Activated CD4-positive, alpha-beta T cell treated with anti-CD3 and anti-CD28 coated beads for 36 hours (primary cell): ENCODE measurements around the gene ATXN3. TPM values are rescaled to one million over a fixed set of nuclear protein-coding genes. Genes with fewer than 3 reads are reported as not detected.

Experiments
- ATAC-seq: fragments of 200-7000 bp; cut with Tn5 transposase; one replicate; pipeline ENCODE4 v1.10.0; 2021; ENCODE audit warnings: mild to moderate bottlenecking, moderate library complexity
- CTCF ChIA-PET: fragments of 350-600 bp; sonication (Branson Sonifier 250); formaldehyde crosslinking; loops from one replicate; lab custom pipeline; 2021; ENCODE audit warnings: antibody characterized with exemption; lab: Charles Lee
- POLR2A ChIA-PET: fragments of 350-600 bp; sonication (Branson Sonifier 250); formaldehyde crosslinking; loops from one replicate; lab custom pipeline; 2021; ENCODE audit warnings: antibody characterized with exemption, inconsistent platforms; lab: Charles Lee
- DNase-seq: peaks from one replicate; pipeline ENCODE4 v3.0.0-alpha.2; 2020
- H3K27ac Mint-ChIP-seq: one replicate; pipeline ENCODE4 v1.8.0; 2021; ENCODE audit warnings: mixed read lengths
- H3K27me3 Mint-ChIP-seq: one replicate; pipeline ENCODE4 v1.8.0; 2021; ENCODE audit warnings: mixed read lengths
- H3K36me3 Mint-ChIP-seq: one replicate; pipeline ENCODE4 v1.8.0; 2021; ENCODE audit warnings: low read depth, mixed read lengths
- H3K4me1 Mint-ChIP-seq: one replicate; pipeline ENCODE4 v1.8.0; 2021; ENCODE audit warnings: mixed read lengths
- H3K4me3 Mint-ChIP-seq: one replicate; pipeline ENCODE4 v1.8.0; 2021; ENCODE audit warnings: mild to moderate bottlenecking, moderate library complexity, mixed read lengths
- H3K9me3 Mint-ChIP-seq: one replicate; pipeline ENCODE4 v1.8.0; 2021; ENCODE audit warnings: low read depth, mixed read lengths
- intact Hi-C, 2 experiments: fragments of 100-400 bp; cut with DNase I in 1 of 2; cut with micrococcal nuclease in 1 of 2; formaldehyde crosslinking; loops; one replicate each; pipeline versions ENCODE4 v1.14.2 to v1.15.1; 2022 to 2024; cut with DNase I, micrococcal nuclease
- total RNA-seq, 2 experiments: library from RNA; stranded (reverse); gene quantifications; one replicate each; pipeline ENCODE4 v1.2.3, GENCODE V29; 2021

The ATXN3 gene
- total RNA-seq, result 10 to 100 TPM; 32.7 to 36.0 TPM

GRCh38 chr14:92106143-92106926, at the start of gene ATXN3:
Gene ATXN3 (minus strand): TSS chr14:92106582. CDS start chr14:92106552, 30 bp downstream.
- ChIA-PET POLR2A (interaction anchor here (0.6 to 5.6 kb wide), 6 partner anchors 11 to 741 kb away, joined by 3 to 59 read pairs (median 6); partner anchors contain the start of genes CPSF2, NDUFB1 and TRIP11), CTCF (interaction anchor here (0.6 to 5.5 kb wide), 12 partner anchors 9 to 518 kb away, joined by 3 to 125 read pairs (median 3); partner anchors contain the start of genes CPSF2, NDUFB1 and TRIP11)
- peaks cover 2% of the 10 kb centered on the region for H3K36me3 Mint-ChIP-seq
- ATAC-seq (peak; percentile 97), DNase-seq (peak; percentile 98)
- peaks cover 42% of the 10 kb centered on the region for H3K4me1 Mint-ChIP-seq
- intact Hi-C loops, result loop anchor here (1.0 to 5.0 kb wide), 8 partner anchors 15 to 1349 kb away; partner anchors contain the start of genes CPSF2 (in 2 of the 2), NDUFB1 (in 2 of the 2), TRIP11 (in 2 of the 2) and GOLGA5 (in 1 of the 2)
- H3K27ac Mint-ChIP-seq, result peak within 1 kb of the TSS; percentile 92
- no peaks in the 10 kb centered on the region for H3K27me3 Mint-ChIP-seq
- no peaks in the 10 kb centered on the region for H3K9me3 Mint-ChIP-seq
- H3K4me3 Mint-ChIP-seq, result peak within 1 kb of the TSS; percentile 90

GRCh38 chr14:92154283-92154942, 48.0 kb upstream of the ATXN3 start:
- Mint-ChIP-seq H3K27ac (no peak overlapping the region), H3K9me3 (no peaks in the 10 kb centered on the region), H3K36me3 (peaks cover 43% of the 10 kb centered on the region), H3K4me3 (no peak overlapping the region), H3K27me3 (no peaks in the 10 kb centered on the region), H3K4me1 (peaks cover 7% of the 10 kb centered on the region)
- DNase-seq (no peak), ATAC-seq (no peak)
- intact Hi-C loops, result no loop called here
- CTCF ChIA-PET, result no interaction called here
- POLR2A ChIA-PET, result no interaction called here

DNA sequence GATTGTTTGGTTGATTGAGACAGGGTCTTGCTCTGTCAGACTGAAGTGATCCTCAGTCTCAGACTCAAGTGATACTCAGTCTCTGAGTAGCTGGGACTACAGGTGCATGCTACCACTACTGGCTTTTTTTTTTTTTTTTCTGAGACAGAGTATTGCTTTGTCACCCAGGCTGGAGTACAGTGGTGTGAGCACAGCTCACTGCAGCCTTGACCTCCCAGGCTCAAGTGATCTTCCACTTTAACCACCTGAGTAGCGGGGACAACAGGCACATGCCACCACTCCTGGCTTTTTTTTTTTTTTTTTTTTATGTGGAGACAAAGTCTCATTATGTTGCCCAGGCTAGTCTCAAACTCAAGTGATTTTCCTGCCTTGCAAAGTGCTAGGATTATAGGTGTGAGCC, 47.2 kb upstream of the ATXN3 start:
- no peak overlapping the region for H3K27ac Mint-ChIP-seq
- H3K4me3 Mint-ChIP-seq, result no peak overlapping the region
- H3K36me3 Mint-ChIP-seq, result peaks cover 45% of the 10 kb centered on the region
- intact Hi-C loops, result no loop called here
- POLR2A ChIA-PET, result no interaction called here
- CTCF ChIA-PET, result no interaction called here
- peaks cover 7% of the 10 kb centered on the region for H3K4me1 Mint-ChIP-seq
- H3K27me3 Mint-ChIP-seq, result no peaks in the 10 kb centered on the region
- H3K9me3 Mint-ChIP-seq, result no peaks in the 10 kb centered on the region
- ATAC-seq (no peak), DNase-seq (no peak)

DNA sequence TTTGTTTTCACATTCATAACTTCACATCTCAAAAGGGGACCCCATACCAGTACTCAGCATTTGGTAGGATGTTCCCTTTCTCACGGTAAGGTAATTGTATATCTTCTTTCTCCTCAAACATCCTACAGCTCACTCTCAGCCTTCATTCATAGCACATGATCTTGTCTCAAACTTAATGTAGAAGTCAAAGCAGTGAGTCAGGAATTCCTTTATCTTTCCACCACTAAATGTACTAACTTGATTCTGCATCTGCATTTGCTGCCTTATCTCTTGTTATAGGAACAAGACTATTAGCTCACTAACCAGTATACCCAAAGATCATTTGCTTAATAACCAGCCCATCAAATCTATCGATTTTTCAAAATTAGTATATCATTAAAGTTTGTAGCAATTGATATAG, 38.3 kb upstream of the ATXN3 start:
- ChIA-PET POLR2A (no interaction called here), CTCF (no interaction called here)
- ATAC-seq (no peak), DNase-seq (no peak)
- Mint-ChIP-seq H3K9me3 (no peaks in the 10 kb centered on the region), H3K4me3 (no peak overlapping the region), H3K4me1 (peaks cover 13% of the 10 kb centered on the region), H3K27me3 (no peaks in the 10 kb centered on the region), H3K36me3 (peaks cover 53% of the 10 kb centered on the region), H3K27ac (no peak overlapping the region)
- intact Hi-C loops, result no loop called here

DNA sequence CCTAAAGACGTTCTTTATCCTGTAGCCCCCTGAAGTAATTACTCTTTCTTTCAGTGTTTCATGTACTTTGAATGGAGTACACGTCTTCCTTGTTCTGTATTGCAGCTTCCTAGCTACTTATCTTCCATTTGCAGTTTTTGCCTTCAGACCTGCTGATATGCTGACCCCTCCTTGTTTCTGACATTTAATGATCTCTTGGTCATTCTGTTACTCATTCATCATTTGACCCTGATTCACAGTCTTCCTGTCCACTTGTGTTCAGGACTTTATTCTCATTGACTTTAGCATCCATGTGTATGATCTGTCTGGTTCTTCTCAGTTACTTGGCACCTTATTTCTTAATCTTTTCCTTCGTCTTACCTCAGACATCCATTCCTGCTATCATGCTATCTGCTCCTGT, 37.6 kb upstream of the ATXN3 start:
- DNase-seq (no peak), ATAC-seq (no peak)
- ChIA-PET CTCF (interaction anchor here (1.4 kb wide), 1 partner anchor 18 kb away, joined by 3 read pairs; no protein-coding TSS in a partner anchor), POLR2A (no interaction called here)
- Mint-ChIP-seq H3K36me3 (peaks cover 49% of the 10 kb centered on the region), H3K27ac (no peak overlapping the region), H3K27me3 (no peaks in the 10 kb centered on the region), H3K4me1 (peaks cover 13% of the 10 kb centered on the region), H3K9me3 (no peaks in the 10 kb centered on the region), H3K4me3 (no peak overlapping the region)
- intact Hi-C loops, result no loop called here

GRCh38 chr14:92143309-92143708, 36.9 kb upstream of the ATXN3 start:
- no peak for DNase-seq
- ChIA-PET POLR2A (no interaction called here), CTCF (interaction anchor here (1.4 kb wide), 1 partner anchor 17 kb away, joined by 3 read pairs; no protein-coding TSS in a partner anchor)
- H3K36me3 Mint-ChIP-seq, result peaks cover 48% of the 10 kb centered on the region
- no peaks in the 10 kb centered on the region for H3K27me3 Mint-ChIP-seq
- peaks cover 13% of the 10 kb centered on the region for H3K4me1 Mint-ChIP-seq
- no peak overlapping the region for H3K27ac Mint-ChIP-seq
- H3K9me3 Mint-ChIP-seq, result no peaks in the 10 kb centered on the region
- no peak overlapping the region for H3K4me3 Mint-ChIP-seq
- intact Hi-C loops, result no loop called here
- no peak for ATAC-seq

DNA sequence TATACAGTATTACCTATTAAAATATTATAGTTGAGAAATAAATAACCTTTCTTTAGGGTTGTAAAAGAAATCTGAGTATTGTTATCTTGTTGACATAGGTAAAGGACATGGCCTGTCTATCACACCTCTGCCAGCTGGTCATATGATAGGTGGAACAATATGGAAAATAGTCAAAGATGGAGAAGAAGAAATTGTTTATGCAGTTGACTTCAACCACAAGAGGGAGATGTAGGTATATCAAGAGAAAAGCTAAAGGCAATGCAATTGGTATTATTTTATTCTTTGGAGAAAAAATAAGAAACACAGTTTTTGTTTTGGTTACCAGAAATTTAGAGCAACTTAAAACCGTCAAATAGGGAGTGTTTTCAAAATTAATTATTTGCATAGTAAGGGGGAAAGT, 28.9 kb upstream of the ATXN3 start:
- ChIA-PET CTCF (interaction anchor here (1.0 to 3.2 kb wide), 4 partner anchors 9 to 217 kb away, joined by 3 to 12 read pairs (median 4); partner anchors contain the start of genes CPSF2 and NDUFB1), POLR2A (no interaction called here)
- Mint-ChIP-seq H3K36me3 (peaks cover 27% of the 10 kb centered on the region), H3K4me3 (no peak overlapping the region), H3K9me3 (no peaks in the 10 kb centered on the region), H3K4me1 (no peaks in the 10 kb centered on the region), H3K27me3 (no peaks in the 10 kb centered on the region), H3K27ac (no peak overlapping the region)
- intact Hi-C loops, result loop anchor here in 1 of 2 experiments (1.0 kb wide), 1 partner anchor 217 kb away; no protein-coding TSS in a partner anchor
- DNase-seq (no peak), ATAC-seq (no peak)

DNA sequence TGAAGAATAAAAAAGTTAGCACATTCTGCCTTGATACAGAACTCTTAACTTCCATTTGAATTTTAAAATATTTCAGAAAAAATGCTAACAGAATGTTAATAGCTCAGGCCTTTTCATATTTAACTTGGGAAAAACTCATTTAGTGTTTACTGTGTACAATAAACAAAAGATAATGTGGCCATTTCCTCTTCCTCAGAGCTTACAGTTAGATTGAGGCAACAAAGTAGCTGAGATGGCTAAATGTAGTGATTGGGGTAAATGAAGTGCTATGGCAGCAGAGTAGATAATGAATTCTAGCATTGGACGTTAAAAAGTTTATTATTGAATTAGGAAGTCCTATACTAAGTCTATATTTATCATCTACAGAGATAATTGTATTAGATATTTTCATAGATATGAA, 28.1 kb upstream of the ATXN3 start:
- Mint-ChIP-seq H3K27ac (no peak overlapping the region), H3K4me1 (peaks cover 3% of the 10 kb centered on the region), H3K9me3 (no peaks in the 10 kb centered on the region), H3K36me3 (peaks cover 29% of the 10 kb centered on the region), H3K27me3 (no peaks in the 10 kb centered on the region), H3K4me3 (no peak overlapping the region)
- ChIA-PET POLR2A (interaction anchor here (0.9 kb wide), 1 partner anchor 18 kb away, joined by 3 read pairs; no protein-coding TSS in a partner anchor), CTCF (interaction anchor here (3.2 kb wide), 1 partner anchor 12 kb away, joined by 12 read pairs; the partner anchor contains the start of genes CPSF2 and NDUFB1)
- DNase-seq (no peak), ATAC-seq (no peak)
- intact Hi-C loops, result no loop called here

DNA sequence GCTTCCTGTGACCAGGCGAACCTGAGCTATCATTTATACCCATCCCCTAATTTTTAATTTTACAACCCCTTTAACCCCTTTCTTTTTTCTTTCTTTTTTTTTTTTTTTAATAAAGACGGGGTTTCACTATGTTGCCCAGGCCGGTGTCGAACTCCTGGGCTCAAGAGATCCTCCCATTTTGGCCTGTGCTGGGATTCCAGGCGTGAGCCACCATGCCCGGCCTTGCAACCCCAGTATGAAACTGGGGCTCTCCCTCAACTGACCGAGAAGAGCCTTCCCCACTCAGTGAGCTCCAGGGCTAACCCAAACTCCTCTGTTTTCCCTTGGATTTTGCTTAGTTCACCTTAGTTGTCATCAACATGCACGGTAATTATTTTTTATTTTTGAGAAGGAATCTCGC, 16.4 kb upstream of the ATXN3 start:
- ATAC-seq, result no peak
- peaks cover 40% of the 10 kb centered on the region for H3K36me3 Mint-ChIP-seq
- no peak for DNase-seq
- no peaks in the 10 kb centered on the region for H3K27me3 Mint-ChIP-seq
- peaks cover 43% of the 10 kb centered on the region for H3K4me1 Mint-ChIP-seq
- H3K27ac Mint-ChIP-seq, result peak overlapping the region; percentile 100
- intact Hi-C loops, result loop anchor here in 1 of 2 experiments (5.0 kb wide), 3 partner anchors 285 to 555 kb away; no protein-coding TSS in a partner anchor
- ChIA-PET CTCF (interaction anchor here (0.6 to 13.1 kb wide), 6 partner anchors 8 to 529 kb away, joined by 3 to 125 read pairs (median 4); partner anchors contain the start of gene ATXN3), POLR2A (interaction anchor here (0.5 to 7.3 kb wide), 6 partner anchors 15 to 798 kb away, joined by 3 to 59 read pairs (median 3); partner anchors contain the start of gene ATXN3)
- H3K4me3 Mint-ChIP-seq, result peak overlapping the region; percentile 77
- no peaks in the 10 kb centered on the region for H3K9me3 Mint-ChIP-seq

GRCh38 chr14:92122351-92122677, 15.9 kb upstream of the ATXN3 start:
- Mint-ChIP-seq H3K9me3 (no peaks in the 10 kb centered on the region), H3K4me1 (peaks cover 39% of the 10 kb centered on the region), H3K27ac (peak overlapping the region; percentile 100), H3K4me3 (peak overlapping the region; percentile 77), H3K36me3 (peaks cover 38% of the 10 kb centered on the region), H3K27me3 (no peaks in the 10 kb centered on the region)
- ATAC-seq, result peak; percentile 6
- DNase-seq, result peak; percentile 25
- POLR2A ChIA-PET, result interaction anchor here (0.5 to 7.3 kb wide), 4 partner anchors 11 to 798 kb away, joined by 3 to 59 read pairs (median 5); partner anchors contain the start of gene ATXN3
- CTCF ChIA-PET, result interaction anchor here (0.6 to 13.1 kb wide), 6 partner anchors 9 to 530 kb away, joined by 3 to 125 read pairs (median 4); partner anchors contain the start of gene ATXN3
- intact Hi-C loops, result loop anchor here in 1 of 2 experiments (5.0 kb wide), 3 partner anchors 285 to 555 kb away; no protein-coding TSS in a partner anchor
